Esophagus muscularis mucosa (tissue), 3 donors: Measurements from ENCODE around the gene PCID2.

Experiments used
- CTCF ChIP-seq, 3 experiments: fragments of 200-600 bp in 2 of 3; fragments of 450-650 bp in 1 of 3; sonication (generic) in 2 of 3; IDR thresholded peaks; one replicate each; pipeline ENCODE4 v1.5.1; 2017 to 2019; ENCODE audit warnings: antibody characterized with exemption in 3 of 3, mild to moderate bottlenecking in 2 of 3, moderate library complexity in 1 of 3
- POLR2A ChIP-seq: fragments of 450-650 bp; IDR thresholded peaks from one replicate; pipeline ENCODE4 v1.6.1; 2017; ENCODE audit warnings: antibody characterized with exemption, moderate library complexity, mild to moderate bottlenecking, low read depth
- POLR2AphosphoS5 ChIP-seq, 2 donors: sonication (generic); formaldehyde crosslinking; IDR thresholded peaks; one replicate each; pipeline ENCODE4 v1.6.1; 2017; ENCODE audit warnings: antibody characterized with exemption in 2 of 2

DNA sequence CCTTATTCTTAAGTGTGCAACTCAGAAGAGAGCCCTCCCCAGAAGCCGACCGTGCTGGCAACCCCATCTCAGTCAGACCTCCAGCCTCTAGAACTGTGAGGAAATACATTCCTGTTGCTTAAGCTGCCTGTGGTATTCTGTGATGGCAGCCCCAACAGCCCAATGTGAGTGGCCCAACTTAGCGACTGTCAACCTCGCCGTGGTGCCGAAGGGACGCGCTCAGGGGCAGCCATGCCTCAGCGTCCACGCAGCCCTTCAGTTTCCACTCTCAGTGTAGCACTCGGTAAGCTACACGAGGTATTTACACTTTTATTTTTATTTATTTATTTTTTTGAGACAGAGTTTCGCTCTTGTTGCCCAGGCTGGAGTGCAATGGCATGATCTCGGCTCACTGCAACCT, 31.6 kb downstream of the PCID2 start:
- no peak for TF ChIP-seq POLR2AphosphoS5 (IDR thresholded peaks at IDR 0.05)
- TF ChIP-seq CTCF (IDR thresholded peaks at IDR 0.05): no peak
- TF ChIP-seq POLR2A: no peak
